SK-N-DZ (cell line): ENCODE measurements around the gene ATP8A2.

Source experiments
- DNase-seq: peaks from one replicate; pipeline ENCODE4 v3.0.0-alpha.2; 2015; ENCODE audit warnings: low spot score

The ATP8A2 gene

GRCh38 chr13:25683056-25683455 is 311.3 kb downstream of the ATP8A2 start:
- DNase-seq = no peak

- no peak for DNase-seq
These were observed 312.0 kb downstream of the ATP8A2 start for GRCh38 chr13:25683662-25684370.

GRCh38 chr13:25684491-25684890 is 312.7 kb downstream of the ATP8A2 start:
- DNase-seq = no peak

- peak; percentile 8 for DNase-seq
These were observed 315.2 kb downstream of the ATP8A2 start for GRCh38 chr13:25686831-25687470.

GRCh38 chr13:25687471-25688225 is 315.9 kb downstream of the ATP8A2 start:
- no peak for DNase-seq

- DNase-seq = no peak
These were observed 316.8 kb downstream of the ATP8A2 start for GRCh38 chr13:25688536-25688935.

- DNase-seq = no peak
These were observed 317.8 kb downstream of the ATP8A2 start for GRCh38 chr13:25689539-25689938.

- DNase-seq = no peak
These were observed 318.8 kb downstream of the ATP8A2 start for GRCh38 chr13:25690582-25690981.

GRCh38 chr13:25691654-25692053 is 319.9 kb downstream of the ATP8A2 start:
- DNase-seq = no peak

GRCh38 chr13:25692099-25692498 is 320.3 kb downstream of the ATP8A2 start:
- DNase-seq = peak; percentile 9

GRCh38 chr13:25699056-25699455 is 327.3 kb downstream of the ATP8A2 start:
- no peak for DNase-seq

GRCh38 chr13:25699600-25699999 is 327.8 kb downstream of the ATP8A2 start:
- DNase-seq = no peak

GRCh38 chr13:25701304-25701703 is 329.5 kb downstream of the ATP8A2 start:
- no peak for DNase-seq

- DNase-seq = no peak
These were observed 330.6 kb downstream of the ATP8A2 start for GRCh38 chr13:25702386-25702785.

- no peak for DNase-seq
These were observed 336.0 kb downstream of the ATP8A2 start for GRCh38 chr13:25707726-25708125.

GRCh38 chr13:25708268-25708667 is 336.5 kb downstream of the ATP8A2 start:
- DNase-seq = no peak

- no peak for DNase-seq
These were observed 337.3 kb downstream of the ATP8A2 start for GRCh38 chr13:25709088-25709487.

GRCh38 chr13:25715760-25716159 is 344.0 kb downstream of the ATP8A2 start:
- DNase-seq = no peak

GRCh38 chr13:25717666-25718197 is 346.0 kb downstream of the ATP8A2 start:
- DNase-seq = peak; percentile 50

- DNase-seq = peak; percentile 14
These were observed 347.9 kb downstream of the ATP8A2 start for GRCh38 chr13:25719666-25720065.

- no peak for DNase-seq
These were observed 351.1 kb downstream of the ATP8A2 start for GRCh38 chr13:25722893-25723292.

GRCh38 chr13:25725104-25725503 is 353.3 kb downstream of the ATP8A2 start:
- no peak for DNase-seq
